Esophagus (tissue), 2 donors: ENCODE measurements around the gene EPS8L2. TPM values are rescaled to one million over a fixed set of nuclear protein-coding genes. Genes with fewer than 3 reads are reported as not detected.

Experiments used
- H3K27ac ChIP-seq, 2 donors: one replicate each; pipeline ENCODE4 v1.5.1; 2013; ENCODE audit warnings: low read depth in 2 of 2, mild to moderate bottlenecking in 2 of 2, inconsistent platforms in 1 of 2, low read length in 1 of 2, moderate library complexity in 1 of 2
- H3K27me3 ChIP-seq, 2 donors: one replicate each; pipeline ENCODE4 v1.6.1; 2013; ENCODE audit warnings: low read length in 2 of 2, control low read depth in 1 of 2, mild to moderate bottlenecking in 1 of 2; ENCODE audit not compliant: insufficient read depth in 2 of 2, control insufficient read depth in 1 of 2
- H3K36me3 ChIP-seq, 2 donors: one replicate each; pipeline ENCODE4 v1.6.1; 2013; ENCODE audit warnings: low read length in 1 of 2; ENCODE audit not compliant: control insufficient read depth in 2 of 2, insufficient read depth in 2 of 2
- H3K4me1 ChIP-seq, 2 donors: one replicate each; pipeline ENCODE4 v1.6.1; 2013; ENCODE audit warnings: low read length in 1 of 2; ENCODE audit not compliant: control insufficient read depth in 2 of 2, insufficient read depth in 2 of 2
- H3K4me3 ChIP-seq, 2 donors: one replicate each; pipeline ENCODE4 v1.5.1; 2013; ENCODE audit warnings: low read length in 2 of 2, mild to moderate bottlenecking in 2 of 2, low read depth in 1 of 2, moderate library complexity in 1 of 2
- H3K9me3 ChIP-seq, 2 donors: one replicate each; pipeline ENCODE4 v1.6.1; 2013; ENCODE audit warnings: mild to moderate bottlenecking in 2 of 2, low read depth in 1 of 2, low read length in 1 of 2, moderate library complexity in 1 of 2; ENCODE audit not compliant: control insufficient read depth in 2 of 2, insufficient read depth in 1 of 2
- WGBS, 2 donors: extraction: QIAGEN DNeasy Blood & Tissue Kit; methylation state at CpG; one replicate each; pipeline ENCODE4 v1.1.7; 2013; 5-methylcytosine and 5-hydroxymethylcytosine counted together
- polyA plus RNA-seq, 2 donors: library from polyadenylated mRNA; stranded (reverse); fragments of 200-250 nt; gene quantifications; one replicate each; pipeline ENCODE4 v1.2.3, GENCODE V29; 2013
- donor health status: healthy with polysubstance abuse.
- donor health status: Bipolar disorder and iron deficiency.

EPS8L2 gene
- polyA plus RNA-seq, 2 donors = 254 to 440 TPM

DNA sequence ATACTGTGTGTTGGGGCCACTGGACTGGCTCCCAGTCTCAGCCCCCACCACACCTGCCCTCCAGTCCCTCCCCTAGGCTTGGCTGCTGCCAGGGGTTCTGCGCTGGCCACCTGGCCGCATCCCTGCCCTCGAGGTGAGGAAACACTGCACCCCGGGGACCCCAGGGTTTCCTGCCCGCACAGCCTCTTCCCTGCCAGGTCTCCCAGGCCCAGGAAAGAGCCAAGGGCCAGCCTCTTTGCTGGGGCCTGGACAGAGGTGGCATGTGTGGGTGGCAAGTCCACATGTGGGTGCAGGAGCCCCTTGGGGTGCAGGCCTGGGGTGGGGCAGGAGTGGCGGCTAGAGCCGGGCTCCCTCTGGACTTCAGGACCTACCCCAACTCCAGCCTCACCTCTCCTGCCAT, 2.5 kb downstream of the EPS8L2 start:
- WGBS, 2 donors = 66 to 67% methylated on average over 7 of the region's 7 CpGs

DNA sequence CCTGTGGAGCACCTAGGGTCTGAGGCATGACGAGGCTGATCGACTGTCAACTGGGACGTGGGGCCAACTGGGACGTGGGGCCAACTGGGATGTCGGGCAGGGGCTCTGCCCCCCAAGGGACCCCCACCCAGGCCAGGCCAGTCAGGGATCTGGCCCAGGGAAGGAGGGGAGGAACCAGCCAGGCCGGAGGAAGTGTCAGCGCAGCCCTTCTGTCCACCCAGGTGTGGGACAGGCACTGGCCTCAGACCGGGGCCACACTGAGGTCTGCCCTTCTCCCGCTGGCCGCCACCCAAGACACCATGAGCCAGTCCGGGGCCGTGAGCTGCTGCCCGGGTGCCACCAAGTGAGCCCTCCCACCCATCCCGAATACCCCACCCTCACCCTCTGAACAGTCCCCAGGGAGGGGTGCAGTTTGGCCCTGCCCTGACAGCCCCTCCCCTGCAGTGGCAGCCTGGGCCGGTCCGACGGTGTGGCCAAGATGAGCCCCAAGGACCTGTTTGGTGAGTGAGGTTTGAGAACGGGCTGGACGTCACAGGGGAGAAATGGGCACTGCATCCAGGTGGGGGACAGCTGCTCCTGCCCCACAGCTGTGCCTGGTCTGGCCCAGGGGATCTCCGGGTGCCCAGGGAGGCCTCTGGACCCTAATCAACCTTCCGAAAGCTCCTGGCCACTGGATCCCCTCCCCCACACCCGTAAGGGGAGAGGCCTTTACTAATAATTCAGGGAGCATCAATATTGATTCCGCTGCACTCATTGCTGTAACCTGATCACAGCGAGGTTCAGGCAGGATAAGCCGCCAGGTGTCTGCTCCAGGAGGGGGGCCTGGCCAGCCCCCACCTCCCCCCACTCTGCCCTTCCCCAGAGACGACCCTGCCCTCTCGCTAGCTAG, 3.3 kb downstream of the EPS8L2 start:
- peak overlapping the region; percentile 25 to 29 for H3K4me3 ChIP-seq

More for the DNA sequence above, 2.5 kb downstream of the EPS8L2 start:
- Histone ChIP-seq H3K27ac (peak overlapping the region; percentile 23 to 91), H3K27me3 (no peaks in the 10 kb centered on the region), H3K4me3 (peak overlapping the region; percentile 58 to 85), H3K4me1 (peaks cover 4 to 29% of the 10 kb centered on the region in 2 donors), H3K9me3 (no peaks in the 10 kb centered on the region), H3K36me3 (peaks cover 0 to 20% of the 10 kb centered on the region in 2 donors)

DNA sequence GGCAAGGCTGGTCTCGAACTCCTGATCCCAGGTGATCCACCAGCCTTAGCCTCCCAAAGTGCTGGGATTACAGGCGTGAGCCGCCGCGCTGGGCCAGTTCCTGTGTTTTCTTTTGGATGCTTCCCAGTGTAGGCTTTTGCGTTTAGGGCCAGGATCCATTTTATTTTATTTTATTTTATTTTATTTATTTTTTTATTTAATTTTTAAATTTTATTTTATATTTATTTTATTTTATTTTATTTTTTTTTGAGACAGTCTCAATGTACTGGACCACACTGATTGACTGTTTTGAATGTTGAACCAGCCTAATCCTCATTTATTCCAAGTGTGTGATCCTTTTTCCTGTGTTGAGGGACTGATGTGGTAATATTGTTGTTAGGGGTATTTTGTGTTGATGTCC, 8.4 kb downstream of the EPS8L2 start:
- Histone ChIP-seq H3K36me3 (peaks cover 0 to 14% of the 10 kb centered on the region in 2 donors), H3K4me3 (no peak overlapping the region), H3K9me3 (no peaks in the 10 kb centered on the region), H3K27me3 (no peaks in the 10 kb centered on the region), H3K27ac (no peak overlapping the region), H3K4me1 (peaks cover under 1 to 7% of the 10 kb centered on the region in 2 donors)
- WGBS, 2 donors = 95 to 98% methylated on average over 6 of the region's 6 CpGs

More for the DNA sequence above, 3.3 kb downstream of the EPS8L2 start:
- Histone ChIP-seq H3K27ac (peak overlapping the region; percentile 36 to 61), H3K4me1 (peaks cover 4 to 25% of the 10 kb centered on the region in 2 donors), H3K36me3 (peaks cover 0 to 18% of the 10 kb centered on the region in 2 donors), H3K9me3 (no peaks in the 10 kb centered on the region), H3K27me3 (no peaks in the 10 kb centered on the region)
- 69 to 71% methylated on average over 25 to 27 of the region's 27 CpGs for WGBS, 2 donors

DNA sequence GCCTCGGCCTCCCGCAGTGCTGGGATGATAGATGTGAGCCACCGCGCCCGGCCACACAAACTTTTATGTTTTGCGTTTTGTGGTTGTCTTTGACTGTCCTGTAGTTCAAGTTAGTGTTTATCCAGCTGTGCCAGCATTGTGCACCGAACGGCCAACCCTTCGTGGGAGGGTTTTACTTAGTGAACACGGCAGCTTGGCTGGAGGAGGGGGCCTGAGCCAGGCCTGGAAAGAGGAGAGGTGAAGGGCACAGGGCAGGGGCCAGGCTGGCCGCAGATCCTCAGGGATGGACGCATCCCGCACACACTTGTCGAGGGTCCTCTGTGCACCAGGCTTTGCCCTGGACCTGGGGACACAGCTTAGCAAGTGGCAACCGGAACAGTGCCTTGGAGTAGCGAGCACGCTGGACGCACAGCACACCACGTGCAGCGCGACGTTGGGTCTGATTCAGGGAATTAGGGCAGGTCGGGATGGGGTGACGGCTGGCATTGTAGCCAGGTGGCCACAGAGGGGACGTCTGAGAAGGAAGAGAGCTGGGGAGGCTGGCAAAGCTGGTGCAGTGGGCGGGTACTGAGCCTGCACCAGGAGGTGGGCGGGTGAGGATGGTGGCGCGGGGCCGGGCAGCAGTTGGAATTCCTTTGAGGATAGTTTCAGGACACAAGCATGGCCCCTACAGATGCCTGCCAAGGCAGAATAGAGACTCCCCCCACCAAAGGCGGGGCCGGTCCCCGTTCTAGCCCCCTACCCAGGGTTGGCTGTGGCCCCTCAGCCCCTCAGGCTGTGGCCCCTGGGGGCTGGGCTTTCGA, 13.4 kb downstream of the EPS8L2 start:
- peak overlapping the region in 1 of 2 donors; percentile 15 for H3K27ac ChIP-seq
- peaks cover 0 to 35% of the 10 kb centered on the region in 2 donors for H3K36me3 ChIP-seq

DNA sequence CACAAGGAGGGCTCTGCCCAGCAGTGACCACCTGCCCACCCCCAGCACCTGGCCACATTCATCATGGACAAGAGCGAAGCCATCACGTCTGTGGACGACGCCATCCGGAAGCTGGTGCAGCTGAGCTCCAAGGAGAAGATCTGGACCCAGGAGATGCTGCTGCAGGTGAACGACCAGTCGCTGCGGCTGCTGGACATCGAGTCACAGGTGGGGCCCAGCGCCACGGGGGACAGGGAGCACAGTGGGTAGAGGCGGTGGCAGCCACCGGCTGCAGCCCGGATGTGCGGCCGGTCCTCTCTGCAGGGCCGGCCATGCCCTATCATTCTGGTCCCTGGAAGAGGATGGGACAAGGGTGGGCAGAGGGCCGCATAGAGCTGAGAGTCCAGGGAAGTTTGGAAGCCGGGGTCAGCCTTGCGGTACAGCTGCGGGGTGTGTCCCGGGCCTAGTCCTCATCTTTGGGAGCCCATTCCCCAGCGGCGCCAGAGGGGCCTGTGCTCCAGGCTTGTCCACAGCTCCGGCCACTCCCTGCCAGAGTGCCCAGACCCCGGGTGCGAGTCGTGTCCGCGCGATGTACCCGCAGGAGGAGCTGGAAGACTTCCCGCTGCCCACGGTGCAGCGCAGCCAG, 14.1 kb downstream of the EPS8L2 start:
- Histone ChIP-seq H3K4me1 (peaks cover 3 to 5% of the 10 kb centered on the region in 2 donors), H3K4me3 (no peak overlapping the region), H3K36me3 (peaks cover 0 to 42% of the 10 kb centered on the region in 2 donors), H3K9me3 (no peaks in the 10 kb centered on the region), H3K27me3 (no peaks in the 10 kb centered on the region), H3K27ac (peak overlapping the region in 1 of 2 donors; percentile 26)
- WGBS, 2 donors = 77 to 79% methylated on average over 35 of the region's 35 CpGs

More for the DNA sequence above, 13.4 kb downstream of the EPS8L2 start:
- peaks cover 3 to 5% of the 10 kb centered on the region in 2 donors for H3K4me1 ChIP-seq
- H3K4me3 ChIP-seq = no peak overlapping the region
- H3K9me3 ChIP-seq = no peaks in the 10 kb centered on the region
- H3K27me3 ChIP-seq = no peaks in the 10 kb centered on the region
- 80 to 86% methylated on average over 34 of the region's 34 CpGs for WGBS, 2 donors

DNA sequence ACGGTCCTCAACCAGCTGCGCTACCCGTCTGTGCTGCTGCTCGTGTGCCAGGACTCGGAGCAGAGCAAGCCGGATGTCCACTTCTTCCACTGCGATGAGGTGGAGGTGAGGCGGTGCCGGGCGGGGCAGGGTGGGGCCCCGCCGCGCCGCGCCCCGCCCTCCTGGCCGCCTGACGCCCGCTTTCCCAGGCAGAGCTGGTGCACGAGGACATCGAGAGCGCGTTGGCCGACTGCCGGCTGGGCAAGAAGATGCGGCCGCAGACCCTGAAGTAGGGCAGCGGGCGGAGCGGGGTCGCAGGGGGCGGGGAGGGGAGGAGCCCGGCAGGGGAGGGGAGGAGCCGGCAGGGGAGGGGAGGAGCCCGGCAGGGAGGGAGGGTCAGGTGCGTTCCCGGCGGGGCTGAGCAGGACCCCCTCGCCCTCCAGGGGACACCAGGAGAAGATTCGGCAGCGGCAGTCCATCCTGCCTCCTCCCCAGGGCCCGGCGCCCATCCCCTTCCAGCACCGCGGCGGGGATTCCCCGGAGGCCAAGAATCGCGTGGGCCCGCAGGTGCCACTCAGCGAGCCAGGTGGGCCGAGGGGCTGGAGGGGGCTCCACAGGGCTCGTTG, 14.7 kb downstream of the EPS8L2 start:
- Histone ChIP-seq H3K4me1 (peaks cover 7% of the 10 kb centered on the region in 2 donors), H3K36me3 (peaks cover 0 to 42% of the 10 kb centered on the region in 2 donors), H3K27me3 (no peaks in the 10 kb centered on the region), H3K4me3 (no peak overlapping the region), H3K27ac (peak overlapping the region in 1 of 2 donors; percentile 26), H3K9me3 (no peaks in the 10 kb centered on the region)
- WGBS, 2 donors = 35 to 45% methylated on average over 35 to 53 of the region's 53 CpGs

DNA sequence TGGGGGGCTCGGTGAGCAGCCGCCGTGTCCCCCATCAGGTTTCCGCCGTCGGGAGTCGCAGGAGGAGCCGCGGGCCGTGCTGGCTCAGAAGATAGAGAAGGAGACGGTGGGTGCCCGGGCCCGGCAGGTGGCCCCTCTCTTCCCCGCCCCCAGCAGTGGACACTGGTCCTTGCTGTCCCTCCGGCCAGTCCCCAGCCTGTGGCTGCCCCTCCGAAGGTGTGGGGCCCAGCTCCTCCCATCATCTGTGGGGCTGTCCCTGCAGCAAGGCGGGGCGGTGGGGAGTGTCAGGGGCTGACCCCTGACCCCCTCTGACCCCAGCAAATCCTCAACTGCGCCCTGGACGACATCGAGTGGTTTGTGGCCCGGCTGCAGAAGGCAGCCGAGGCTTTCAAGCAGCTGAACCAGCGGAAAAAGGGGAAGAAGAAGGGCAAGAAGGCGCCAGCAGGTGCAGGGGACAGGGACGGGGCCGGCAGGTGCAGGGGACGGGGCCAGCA, 15.3 kb downstream of the EPS8L2 start:
- Histone ChIP-seq H3K36me3 (peaks cover 0 to 42% of the 10 kb centered on the region in 2 donors), H3K4me3 (no peak overlapping the region), H3K27me3 (no peaks in the 10 kb centered on the region), H3K27ac (no peak overlapping the region), H3K9me3 (no peaks in the 10 kb centered on the region), H3K4me1 (peaks cover 7% of the 10 kb centered on the region in 2 donors)
- WGBS, 2 donors = 57 to 61% methylated on average over 24 to 28 of the region's 28 CpGs

DNA sequence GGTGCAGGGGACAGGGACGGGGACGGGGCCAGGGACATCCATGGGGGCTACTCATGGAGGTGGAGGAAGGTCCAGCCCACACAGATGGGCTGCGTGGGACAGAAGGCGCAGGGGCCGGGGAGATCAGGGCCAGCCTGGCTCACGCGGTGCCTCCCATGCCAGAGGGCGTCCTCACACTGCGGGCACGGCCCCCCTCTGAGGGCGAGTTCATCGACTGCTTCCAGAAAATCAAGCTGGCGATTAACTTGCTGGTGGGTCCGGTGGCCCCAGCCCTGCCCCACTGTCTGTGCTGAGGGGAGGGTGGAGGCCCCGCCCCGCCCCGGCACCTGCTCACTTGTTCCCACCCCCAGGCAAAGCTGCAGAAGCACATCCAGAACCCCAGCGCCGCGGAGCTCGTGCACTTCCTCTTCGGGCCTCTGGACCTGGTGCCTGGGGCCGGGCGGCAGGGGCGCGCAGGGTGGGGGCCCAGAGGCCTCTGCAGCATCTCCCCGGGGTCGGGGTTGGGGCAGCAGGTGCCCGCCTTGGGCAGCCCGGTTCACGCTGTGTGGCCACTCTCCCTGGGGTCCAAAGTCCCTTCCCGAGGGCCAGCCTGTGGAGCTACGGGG, 15.8 kb downstream of the EPS8L2 start:
- Histone ChIP-seq H3K27me3 (no peaks in the 10 kb centered on the region), H3K4me3 (no peak overlapping the region), H3K27ac (no peak overlapping the region), H3K9me3 (no peaks in the 10 kb centered on the region), H3K4me1 (peaks cover 7 to 12% of the 10 kb centered on the region in 2 donors), H3K36me3 (peaks cover 0 to 42% of the 10 kb centered on the region in 2 donors)
- 51 to 53% methylated on average over 32 to 33 of the region's 33 CpGs for WGBS, 2 donors
